AG08395 (cell line): ENCODE measurements around the gene SLC44A1.
A peak's percentile ranks its signal among the peaks of the same experiment; 100 is the strongest.

Source experiments
- DNase-seq: peaks from one replicate; pipeline ENCODE4 v3.0.0; 2012; ENCODE audit warnings: mixed read lengths, low spot score

SLC44A1 gene

GRCh38 chr9:105392531-105392930 lies 148.1 kb downstream of the SLC44A1 start:
- DNase-seq = no peak

GRCh38 chr9:105393576-105394344 lies 149.3 kb downstream of the SLC44A1 start:
- DNase-seq = no peak

GRCh38 chr9:105396441-105396840 lies 152.0 kb downstream of the SLC44A1 start:
- DNase-seq = no peak

DNA sequence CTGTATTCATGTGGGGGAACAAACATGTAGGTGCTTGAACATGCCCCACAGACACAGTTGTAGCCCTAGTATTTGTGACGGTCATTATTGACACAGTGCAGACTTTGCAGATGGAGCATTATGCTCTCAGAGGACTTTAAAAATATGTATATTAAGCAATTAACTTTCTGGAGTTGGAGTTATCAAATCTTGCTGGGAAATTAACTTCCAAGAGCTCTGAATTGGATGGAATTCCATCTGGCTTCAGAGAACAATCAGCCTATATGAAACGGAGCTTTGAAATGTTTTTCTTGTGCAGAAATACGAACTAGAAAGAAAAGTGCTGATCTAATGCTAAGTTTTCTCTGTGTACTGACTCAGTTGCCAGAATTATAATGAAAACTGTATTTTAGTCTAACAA lies 152.4 kb downstream of the SLC44A1 start:
- DNase-seq = no peak

DNA sequence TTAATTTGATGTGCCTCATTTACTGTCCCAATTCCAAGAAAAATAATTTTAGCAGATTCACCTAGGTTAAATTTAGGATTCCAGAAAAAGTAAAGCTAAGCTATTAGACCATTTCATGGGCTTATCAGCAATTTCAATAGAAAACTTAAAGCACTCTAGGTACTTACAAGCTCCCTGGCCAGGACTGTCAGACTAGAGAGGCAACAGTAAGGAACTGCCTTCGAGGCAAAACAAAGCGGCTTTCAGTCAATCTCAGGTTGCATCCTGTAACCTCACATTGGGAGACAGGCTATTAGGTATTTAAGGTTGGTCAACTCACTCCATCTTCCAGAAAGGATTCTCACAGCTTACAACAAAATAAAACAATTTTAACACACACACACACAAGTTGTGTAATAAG lies 154.7 kb downstream of the SLC44A1 start:
- no peak for DNase-seq

GRCh38 chr9:105401651-105402050 lies 157.2 kb downstream of the SLC44A1 start:
- peak; percentile 14 for DNase-seq

DNA sequence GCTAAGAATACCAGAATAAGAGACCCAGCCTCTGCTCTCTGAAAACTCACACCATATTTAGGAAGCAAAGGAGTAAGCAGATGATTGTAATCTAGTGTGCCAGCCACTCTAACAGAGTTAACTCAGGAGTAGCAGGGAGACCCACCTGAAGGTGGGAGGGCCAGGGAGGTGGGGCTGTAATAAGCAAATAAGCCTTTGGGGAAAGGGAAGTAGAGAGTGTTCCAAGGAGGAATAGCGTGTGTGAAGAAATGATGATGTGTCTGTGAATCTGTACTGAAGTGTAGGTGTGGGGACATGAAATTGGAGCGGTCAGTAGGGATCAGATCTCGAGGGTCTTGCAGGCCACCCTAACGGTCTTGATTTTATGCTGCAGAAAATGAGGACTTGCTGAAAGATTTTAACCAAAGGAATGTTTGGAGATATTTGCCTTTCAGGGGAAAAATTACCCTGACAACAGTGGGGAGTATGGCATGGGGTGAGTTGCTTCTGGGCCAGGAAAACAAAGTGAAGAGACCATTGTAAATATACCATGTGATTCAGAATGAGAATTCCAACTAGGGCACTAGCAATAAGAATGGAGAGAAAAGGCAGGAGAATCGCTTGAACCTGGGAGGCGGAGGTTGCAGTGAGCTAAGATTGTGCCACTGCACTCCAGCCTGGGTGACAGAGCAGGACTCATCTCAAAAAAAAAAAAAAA lies 159.2 kb downstream of the SLC44A1 start:
- no peak for DNase-seq

DNA sequence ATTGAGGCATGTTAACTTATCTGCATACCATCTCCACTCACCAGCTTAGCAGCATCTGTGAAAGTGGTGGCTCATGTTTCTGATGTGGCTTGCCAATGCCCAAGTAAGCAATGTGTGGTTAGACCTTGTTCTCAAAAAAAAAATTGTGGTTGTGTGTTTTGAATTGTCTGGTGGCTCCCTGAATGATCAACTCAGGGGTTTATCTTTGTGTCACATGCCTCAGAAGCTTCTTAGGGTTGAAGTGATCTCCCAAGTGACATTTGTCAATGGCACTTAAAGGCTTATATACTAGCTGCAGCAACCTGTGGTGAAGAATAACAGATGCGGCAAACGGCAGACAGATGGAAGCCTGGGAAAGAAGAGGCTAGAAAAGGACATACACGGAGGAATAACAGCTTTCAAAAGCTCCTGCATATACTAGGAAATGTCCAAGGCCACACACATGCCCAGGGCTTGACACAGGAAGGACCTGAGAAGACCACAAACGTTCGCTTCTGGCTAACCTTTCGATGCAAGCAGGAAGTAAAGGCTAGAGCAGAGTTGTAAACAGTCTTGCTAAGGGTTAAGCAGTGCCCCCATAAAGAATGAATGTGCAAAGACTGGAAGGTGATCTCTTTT lies 161.2 kb downstream of the SLC44A1 start:
- peak; percentile 24 for DNase-seq

DNA sequence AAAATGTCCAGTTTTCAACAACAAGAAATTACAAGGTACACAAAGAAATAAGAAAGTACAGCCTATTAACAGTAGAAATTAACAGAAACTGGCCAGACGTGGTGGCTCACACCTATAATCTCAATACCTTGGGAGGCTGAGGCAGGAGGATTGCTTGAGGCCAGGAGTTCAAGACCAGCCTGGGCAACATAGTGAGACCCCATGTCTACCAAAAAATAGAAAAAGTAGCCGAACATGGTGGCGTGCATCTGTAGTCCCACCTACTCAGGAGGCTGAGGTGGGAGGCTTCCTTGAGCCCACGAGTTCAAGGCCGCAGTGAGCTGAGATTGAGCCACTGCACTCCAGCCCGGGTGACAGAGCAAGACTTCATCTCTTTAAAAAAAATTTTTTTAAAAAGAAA lies 161.9 kb downstream of the SLC44A1 start:
- DNase-seq = no peak

DNA sequence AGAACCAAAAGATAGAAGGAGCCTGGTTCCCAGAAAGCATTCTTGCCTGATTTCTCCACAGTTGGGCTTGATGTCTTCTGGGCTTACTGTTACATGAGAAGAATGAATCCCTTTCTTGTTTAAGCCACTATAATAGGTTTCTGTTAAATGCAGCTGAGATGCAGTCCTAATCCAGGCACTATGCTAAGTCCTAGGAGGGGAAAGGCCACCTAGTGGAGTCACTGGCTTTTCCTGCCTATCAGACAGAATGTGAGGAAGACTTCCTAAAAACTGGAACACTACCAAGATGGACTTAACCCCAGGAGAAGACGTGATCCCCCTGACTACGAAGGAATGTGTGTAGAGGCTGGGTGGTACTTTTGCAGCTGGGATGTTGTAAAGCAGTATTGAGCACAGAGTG lies 169.1 kb downstream of the SLC44A1 start:
- DNase-seq = peak; percentile 57

GRCh38 chr9:105414947-105415661 lies 170.7 kb downstream of the SLC44A1 start:
- peak; percentile 65 for DNase-seq

DNA sequence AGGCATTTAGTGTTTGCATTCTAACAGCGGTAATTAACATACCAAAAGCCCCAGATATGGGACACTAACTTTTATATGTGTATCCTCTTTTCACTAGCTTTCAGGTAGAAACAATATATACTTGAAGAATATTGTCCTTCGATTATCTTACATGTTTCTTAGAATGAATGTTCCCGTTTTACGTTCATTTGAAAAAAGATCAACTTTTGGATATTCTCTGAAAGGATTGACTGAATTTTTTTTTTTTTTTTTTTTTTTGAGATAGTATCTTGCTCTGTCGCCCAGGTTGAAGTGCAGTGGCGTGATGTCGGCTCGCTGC lies 171.2 kb downstream of the SLC44A1 start:
- no peak for DNase-seq

DNA sequence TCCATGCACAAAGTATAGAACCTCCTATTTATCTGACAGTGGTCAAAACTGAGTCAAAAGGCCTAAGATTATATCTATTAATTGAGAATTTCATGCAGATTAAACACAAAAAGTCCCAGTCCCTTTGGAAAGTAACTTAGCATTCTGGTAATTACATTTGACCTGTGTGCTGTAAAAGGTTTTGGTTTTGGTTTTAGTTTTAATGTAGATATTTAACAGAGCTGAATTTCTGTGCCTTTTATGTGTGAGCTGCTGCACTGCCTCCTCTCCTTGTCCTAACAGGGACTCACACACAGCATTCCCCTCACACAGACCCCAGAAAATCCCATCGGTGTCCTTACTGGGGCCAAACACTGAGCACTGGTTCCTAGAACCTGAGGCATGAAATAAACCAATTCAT lies 172.4 kb downstream of the SLC44A1 start:
- no peak for DNase-seq

GRCh38 chr9:105418588-105419500 lies 174.4 kb downstream of the SLC44A1 start:
- DNase-seq = no peak

DNA sequence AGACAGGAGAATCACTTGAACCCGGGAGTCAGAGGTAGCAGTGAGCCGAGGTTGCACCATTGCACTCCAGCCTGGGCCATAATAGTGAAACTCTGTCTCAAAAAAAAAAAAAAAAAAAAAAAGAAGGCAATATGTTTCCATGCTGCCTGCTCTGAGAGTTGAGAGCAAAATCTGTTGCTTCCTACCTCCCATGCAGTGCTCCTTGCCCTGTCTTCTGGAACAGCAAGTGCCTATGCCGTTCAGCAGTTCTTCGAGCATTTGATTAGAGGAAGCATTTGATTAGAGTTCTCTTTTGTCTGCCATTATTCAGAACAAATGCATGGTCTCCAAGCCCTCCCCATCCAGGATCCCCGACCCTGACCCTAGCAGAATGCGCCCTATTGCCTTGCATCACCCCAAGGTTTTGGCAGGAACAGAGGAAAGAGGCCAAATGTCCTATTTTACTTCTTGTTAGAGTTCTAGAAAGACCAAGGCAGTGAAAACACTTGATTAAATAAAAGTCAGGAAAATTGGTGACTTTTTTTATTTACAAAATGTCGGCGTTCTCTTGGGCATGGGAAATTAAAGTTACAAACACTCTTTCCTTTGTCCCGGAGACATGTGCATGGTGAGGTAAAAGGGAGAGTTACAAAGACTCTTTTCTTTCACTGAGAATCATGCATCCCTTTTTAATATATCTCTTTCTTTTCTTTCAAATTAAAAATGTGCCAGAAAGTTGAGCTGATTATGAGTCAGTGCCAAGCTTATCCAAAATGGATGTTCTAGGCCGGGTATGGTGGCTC lies 175.6 kb downstream of the SLC44A1 start:
- no peak for DNase-seq

- DNase-seq = no peak
These were observed 176.7 kb downstream of the SLC44A1 start for GRCh38 chr9:105421154-105421553.

GRCh38 chr9:105421864-105422263 lies 177.4 kb downstream of the SLC44A1 start:
- DNase-seq = no peak

DNA sequence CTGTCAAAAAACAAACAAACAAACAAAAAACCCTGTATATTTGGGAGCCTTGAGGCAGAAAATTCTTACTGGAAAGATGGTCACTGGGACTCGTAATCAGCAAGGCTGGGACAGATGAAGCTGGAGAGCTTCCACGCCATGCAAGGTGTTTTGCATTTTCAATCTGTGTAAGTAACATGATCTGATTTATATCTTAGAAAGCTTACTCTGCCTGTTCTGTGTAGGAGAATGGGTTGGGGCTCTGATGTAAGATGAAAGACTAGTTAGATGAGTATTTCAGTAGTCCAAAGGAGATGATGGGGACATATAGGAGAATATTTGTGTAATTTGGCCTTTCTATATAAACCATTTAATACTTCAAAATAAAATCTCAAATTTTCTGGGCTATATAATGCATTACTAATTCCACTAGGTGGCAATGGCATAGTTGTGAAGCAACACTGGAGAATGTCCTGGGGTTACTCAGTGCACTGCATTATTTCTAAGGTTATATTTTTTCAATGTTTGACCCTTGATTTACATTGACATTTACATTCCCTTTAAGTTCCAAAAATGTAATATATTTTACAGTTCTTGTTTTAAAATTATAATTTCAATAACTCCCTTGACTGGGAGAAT lies 181.5 kb downstream of the SLC44A1 start:
- peak; percentile 52 for DNase-seq

DNA sequence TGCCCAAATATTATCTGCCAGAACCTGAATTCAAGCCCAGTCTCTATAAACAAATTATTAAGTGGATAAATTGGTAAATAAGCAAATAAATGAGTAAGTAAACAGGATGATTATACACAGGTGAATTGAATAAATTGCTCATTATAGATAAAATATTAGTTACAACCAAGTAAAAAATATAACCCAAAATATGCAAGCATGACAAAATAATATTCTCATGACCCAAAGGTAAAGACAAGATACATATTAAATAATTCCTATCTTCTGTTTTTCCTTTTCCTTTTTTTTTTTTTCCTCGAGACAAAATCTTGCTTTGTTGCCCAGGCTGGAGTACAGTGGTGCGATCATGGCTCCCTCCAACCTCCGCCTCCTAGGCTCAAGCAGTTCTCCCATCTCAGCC lies 182.2 kb downstream of the SLC44A1 start:
- no peak for DNase-seq
